H1 (cell line): ENCODE measurements around the gene MBNL1. TPM values are rescaled to one million over a fixed set of nuclear protein-coding genes. Genes with fewer than 3 reads are reported as not detected.

ENCODE experiments used
- CTCF ChIA-PET: fragments of 300-600 bp; sonication (Branson Sonifier 250); formaldehyde crosslinking; loops from one replicate; lab custom pipeline; 2021; ENCODE audit not compliant: partially characterized antibody; lab: Charles Lee
- POLR2A ChIA-PET: fragments of 300-600 bp; sonication (Branson Sonifier 250); formaldehyde crosslinking; loops from one replicate; lab custom pipeline; 2021; ENCODE audit warnings: inconsistent platforms; ENCODE audit not compliant: partially characterized antibody; lab: Charles Lee
- DNase-seq, 2 experiments: peaks; one replicate each; pipeline versions ENCODE4 v3.0.0 to v3.0.0-alpha.2; 2010 to 2022; ENCODE audit warnings: low spot score in 2 of 2, low read depth in 1 of 2, mixed read lengths in 1 of 2
- FAIRE-seq: peaks from 2 replicates; lab custom pipeline; 2011; peaks lifted over from hg19 to GRCh38; lab: Jason Lieb, UNC
- H2AFZ ChIP-seq: 2 replicates; pipeline ENCODE4 v1.8.1; 2012; ENCODE audit warnings: low read length, inconsistent platforms
- H2AK5ac ChIP-seq: 2 replicates; pipeline ENCODE4 v1.6.1; 2013; ENCODE audit warnings: low read depth, low read length
- H2BK120ac ChIP-seq: replicated peaks from 2 replicates; pipeline ENCODE3; 2013; ENCODE audit warnings: low read depth, low read length, inconsistent platforms
- H2BK12ac ChIP-seq: 2 replicates; pipeline ENCODE4 v1.6.1; 2013; ENCODE audit warnings: low read depth, low read length
- H2BK15ac ChIP-seq: 2 replicates; pipeline ENCODE4 v1.6.1; 2013; ENCODE audit warnings: low read length
- H2BK20ac ChIP-seq: 2 replicates; pipeline ENCODE4 v1.6.1; 2013; ENCODE audit warnings: low read length
- H2BK5ac ChIP-seq: 2 replicates; pipeline ENCODE4 v1.6.1; 2013; ENCODE audit warnings: low read depth, low read length
- H3K14ac ChIP-seq: 2 replicates; pipeline ENCODE4 v1.6.1; 2013; ENCODE audit warnings: inconsistent platforms; ENCODE audit not compliant: insufficient read length
- H3K18ac ChIP-seq: 2 replicates; pipeline ENCODE4 v1.6.1; 2013; ENCODE audit warnings: low read length; ENCODE audit errors: extremely low read depth
- H3K23ac ChIP-seq: 2 replicates; pipeline ENCODE4 v1.6.1; 2013; ENCODE audit warnings: inconsistent platforms; ENCODE audit not compliant: insufficient read length
- H3K23me2 ChIP-seq: 2 replicates; pipeline ENCODE4 v1.6.1; 2013; ENCODE audit warnings: low read depth, low read length
- H3K27ac ChIP-seq: 2 replicates; pipeline ENCODE4 v1.6.1; 2011; ENCODE audit warnings: low read depth, low read length, inconsistent platforms
- H3K27me3 ChIP-seq, 4 experiments: replicated peaks in 1 of 4; 1 replicate in 1 of 4; 2 replicates in 3 of 4; pipeline versions ENCODE4 v1.6.1 to v1.8.1; 2011 to 2013; ENCODE audit warnings: low read length in 3 of 4, mild to moderate bottlenecking in 3 of 4, inconsistent platforms in 2 of 4, mixed read lengths in 2 of 4, moderate library complexity in 1 of 4; ENCODE audit not compliant: control insufficient read depth in 3 of 4, insufficient read depth in 3 of 4; ENCODE audit errors: extremely low read depth in 1 of 4
- H3K36me3 ChIP-seq, 4 experiments: 2 replicates each; pipeline versions ENCODE4 v1.6.1 to v1.8.1; 2011 to 2013; ENCODE audit warnings: mild to moderate bottlenecking in 4 of 4, low read length in 3 of 4, moderate library complexity in 2 of 4, control low read depth in 1 of 4, inconsistent platforms in 1 of 4; ENCODE audit not compliant: insufficient read depth in 4 of 4, control insufficient read depth in 2 of 4
- H3K4ac ChIP-seq: replicated peaks from 2 replicates; pipeline ENCODE3; 2013; ENCODE audit warnings: low read length, low read depth, mixed read lengths, inconsistent platforms; ENCODE audit not compliant: insufficient read length
- H3K4me1 ChIP-seq, 4 experiments: replicated peaks in 1 of 4; 1 replicate in 1 of 4; 2 replicates in 3 of 4; pipeline versions ENCODE4 v1.6.1 to v1.8.1; 2011 to 2013; ENCODE audit warnings: low read length in 3 of 4, inconsistent platforms in 2 of 4, mixed read lengths in 1 of 4; ENCODE audit not compliant: insufficient read depth in 4 of 4, control insufficient read depth in 3 of 4
- H3K4me2 ChIP-seq, 2 experiments: 2 replicates each; pipeline versions ENCODE4 v1.6.1 to v1.8.1; 2011 to 2013; ENCODE audit warnings: low read depth in 2 of 2, low read length in 2 of 2, control low read depth in 1 of 2, inconsistent platforms in 1 of 2, mild to moderate bottlenecking in 1 of 2; ENCODE audit not compliant: insufficient read depth in 1 of 2
- H3K4me3 ChIP-seq, 4 experiments: fragments of 200-600, 300-600 bp in 1 of 4; sonication (generic), shearing (Covaris generic), sonication (Bioruptor Twin) in 1 of 4; 2 replicates each; pipeline versions ENCODE4 v1.5.1 to v1.8.1; 2011 to 2016; ENCODE audit warnings: low read length in 4 of 4, low read depth in 3 of 4, control low read depth in 2 of 4, inconsistent platforms in 2 of 4, mild to moderate bottlenecking in 2 of 4, mixed read lengths in 1 of 4, moderate library complexity in 1 of 4; ENCODE audit not compliant: insufficient read depth in 2 of 4; ENCODE audit errors: extremely low read depth in 1 of 4
- H3K56ac ChIP-seq: replicated peaks from 2 replicates; pipeline ENCODE3; 2013; ENCODE audit warnings: low read depth, mild to moderate bottlenecking, mixed read lengths, low read length, inconsistent platforms; ENCODE audit not compliant: insufficient read length
- H3K79me1 ChIP-seq: 2 replicates; pipeline ENCODE4 v1.6.1; 2013; ENCODE audit warnings: low read depth, low read length, control low read depth
- H3K79me2 ChIP-seq, 2 experiments: 2 replicates each; pipeline versions ENCODE4 v1.6.1 to v1.8.1; 2012 to 2013; ENCODE audit warnings: low read length in 2 of 2, mild to moderate bottlenecking in 2 of 2, inconsistent platforms in 1 of 2; ENCODE audit not compliant: insufficient read depth in 2 of 2, control insufficient read depth in 1 of 2
- H3K9ac ChIP-seq, 4 experiments: replicated peaks in 1 of 4; 1 replicate in 1 of 4; 2 replicates in 3 of 4; pipeline versions ENCODE4 v1.6.1 to v1.8.1; 2011 to 2013; ENCODE audit warnings: low read depth in 3 of 4, low read length in 3 of 4, control low read depth in 2 of 4, mild to moderate bottlenecking in 2 of 4, moderate library complexity in 2 of 4, inconsistent platforms in 1 of 4; ENCODE audit errors: extremely low read depth in 1 of 4
- H3K9me3 ChIP-seq, 2 experiments: 2 replicates each; pipeline versions ENCODE4 v1.6.1 to v1.8.1; 2012 to 2013; ENCODE audit warnings: mild to moderate bottlenecking in 2 of 2, moderate library complexity in 2 of 2, control low read depth in 1 of 2, inconsistent platforms in 1 of 2, low read depth in 1 of 2, low read length in 1 of 2, mixed read lengths in 1 of 2; ENCODE audit not compliant: insufficient read depth in 2 of 2
- H4K20me1 ChIP-seq, 2 experiments: replicated peaks in 1 of 2; 2 replicates each; pipeline versions ENCODE3 to v1.8.1; 2011 to 2013; ENCODE audit warnings: inconsistent platforms in 2 of 2, low read length in 2 of 2, mild to moderate bottlenecking in 1 of 2; ENCODE audit not compliant: insufficient read depth in 2 of 2, control insufficient read depth in 1 of 2
- H4K5ac ChIP-seq: 2 replicates; pipeline ENCODE4 v1.6.1; 2013; ENCODE audit warnings: low read length, low read depth, mixed read lengths, inconsistent platforms; ENCODE audit not compliant: insufficient read length
- H4K8ac ChIP-seq: 2 replicates; pipeline ENCODE4 v1.8.0; 2013; ENCODE audit warnings: mild to moderate bottlenecking, moderate library complexity, low read length, inconsistent platforms; ENCODE audit not compliant: insufficient read depth; ENCODE audit errors: extremely low read depth
- H4K91ac ChIP-seq: replicated peaks from 2 replicates; pipeline ENCODE3; 2013; ENCODE audit warnings: low read length, mixed read lengths, inconsistent platforms; ENCODE audit not compliant: insufficient read length
- CBX5 ChIP-seq: fragments of 300-800, 300-1000 bp; sonication (generic); IDR thresholded peaks from 2 replicates; pipeline ENCODE4 v1.7.1; 2016; ENCODE audit warnings: antibody characterized with exemption, low read length, low read depth
- CTCF ChIP-seq, 3 experiments: IDR thresholded peaks; 1 replicate in 2 of 3; 2 replicates in 1 of 3; pipeline versions ENCODE4 v1.5.1 to v1.6.1; 2011; ENCODE audit warnings: low read length in 3 of 3, mild to moderate bottlenecking in 3 of 3, inconsistent platforms in 2 of 3, low read depth in 1 of 3, moderate library complexity in 1 of 3; ENCODE audit not compliant: insufficient read depth in 1 of 3; ENCODE audit errors: control extremely low read depth in 1 of 3
- EZH2 ChIP-seq: fragments of 200-600 bp; sonication (generic); IDR thresholded peaks from 2 replicates; pipeline ENCODE4 v1.7.1; 2012; ENCODE audit warnings: low read depth, mild to moderate bottlenecking, moderate library complexity, low read length, inconsistent platforms; ENCODE audit not compliant: severe bottlenecking
- KDM5A ChIP-seq: fragments of 200-600 bp; IDR thresholded peaks from 2 replicates; pipeline ENCODE4 v1.7.1; 2012; ENCODE audit warnings: mild to moderate bottlenecking, low read length, inconsistent platforms, mixed read lengths
- RNF2 ChIP-seq: fragments of 200-900, 300-1000 bp; sonication (generic); IDR thresholded peaks from 2 replicates; pipeline ENCODE4 v1.7.1; 2016; ENCODE audit warnings: borderline replicate concordance, low read depth, mild to moderate bottlenecking, antibody characterized with exemption, low read length; ENCODE audit not compliant: poor library complexity, severe bottlenecking; ENCODE audit errors: missing control alignments
- ZNF274 ChIP-seq: IDR thresholded peaks from 2 replicates; pipeline ENCODE4 v1.7.0; 2012; ENCODE audit warnings: low read length, borderline replicate concordance; ENCODE audit errors: extremely low read depth
- WGBS, 2 experiments: shearing (Covaris generic) in 1 of 2; methylation state at CpG; one replicate each; pipeline versions ENCODE4 v1.1.6 to v1.1.7; 2013 to 2015; ENCODE audit warnings: low lambda C conversion rate in 2 of 2, mixed read lengths in 2 of 2, inconsistent platforms in 1 of 2, low coverage in 1 of 2, missing lambda C conversion rate in 1 of 2; ENCODE audit not compliant: insufficient replicate concordance in 2 of 2, insufficient coverage in 1 of 2, insufficient read length in 1 of 2; ENCODE audit errors: extremely low coverage in 1 of 2, missing lambda C conversion rate in 1 of 2; 5-methylcytosine and 5-hydroxymethylcytosine counted together
- polyA plus RNA-seq, 7 experiments: library from polyadenylated mRNA; depleted of rRNA in 3 of 7; stranded (reverse) in 5 of 7; unstranded in 2 of 7; fragments of >200 nt in 5 of 7; fragments of 200-250 nt in 2 of 7; gene quantifications; 1 replicate in 5 of 7; 2 replicates in 1 of 7; 4 replicates in 1 of 7; pipeline versions ENCODE4 v1.2.1 to v1.2.3, GENCODE V29; 2011 to 2013; ENCODE audit warnings: missing spikeins in 2 of 7, mixed read lengths in 2 of 7
- total RNA-seq: library from RNA; stranded (reverse); fragmentation: NEBNext Ultra II Directional; extraction: Animal tissue kit (Norgen Biotek cat#: 25700); gene quantifications from 2 replicates; pipeline ENCODE4 v1.2.1, GENCODE V29; 2021

MBNL1 gene
- total and polyA plus RNA-seq, 2 of the 8 experiments (the other 6 are each of a cell fraction or from before 2014, with no cell fraction given) = 5.0 to 16.4 TPM

DNA sequence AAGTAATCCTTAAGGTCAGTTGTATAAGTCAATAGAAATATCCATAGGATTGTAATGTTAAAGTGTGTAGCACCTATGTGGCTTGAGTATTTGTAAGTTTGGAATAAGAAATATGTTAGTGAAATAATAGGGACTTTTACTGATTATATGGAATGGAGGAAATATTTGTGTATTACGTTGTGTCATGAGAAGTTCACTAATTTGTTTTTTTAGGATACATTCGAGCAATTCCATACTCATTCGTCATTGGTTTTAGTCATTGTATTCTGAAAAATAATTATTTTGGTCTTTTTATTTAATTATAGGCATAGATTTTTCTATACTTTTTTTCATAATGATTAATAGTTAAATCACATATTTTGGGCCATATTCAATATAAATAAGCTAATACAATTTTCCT is 21.0 kb downstream of the MBNL1 start:
- no peak overlapping the region for H3K9ac ChIP-seq
- no peak overlapping the region for H3K4ac ChIP-seq
- H3K56ac ChIP-seq = no peak overlapping the region
- no peak for DNase-seq
- H3K4me3 ChIP-seq = no peak overlapping the region
- no peak overlapping the region for H2AFZ ChIP-seq
- H3K23me2 ChIP-seq = no peaks in the 10 kb centered on the region
- no peak overlapping the region for H3K27ac ChIP-seq
- no peak overlapping the region for H2BK15ac ChIP-seq
- no peak overlapping the region for H2BK5ac ChIP-seq
- no peaks in the 10 kb centered on the region for H3K36me3 ChIP-seq
- no peak overlapping the region for H4K5ac ChIP-seq
- WGBS, 2 experiments = 97 to 100% methylated on average over 1 to 3 of the region's 3 CpGs
- H3K9me3 ChIP-seq = no peaks in the 10 kb centered on the region
- no peaks in the 10 kb centered on the region for H3K4me1 ChIP-seq
- H2BK12ac ChIP-seq = no peak overlapping the region
- no peak overlapping the region for H3K14ac ChIP-seq
- no peaks in the 10 kb centered on the region for H3K79me1 ChIP-seq
- no peak overlapping the region for H4K91ac ChIP-seq
- no peak overlapping the region for H2BK20ac ChIP-seq
- peaks cover 0 to 79% of the 10 kb centered on the region in 2 experiments; a peak in 2 of 4 replicates for H3K79me2 ChIP-seq
- H3K27me3 ChIP-seq = no peaks in the 10 kb centered on the region
- no peak overlapping the region for H3K23ac ChIP-seq
- POLR2A ChIA-PET = no interaction called here
- no peaks in the 10 kb centered on the region for H4K20me1 ChIP-seq
- CTCF ChIA-PET = no interaction called here
- H3K4me2 ChIP-seq = no peak overlapping the region
- FAIRE-seq = no peak
- no peak overlapping the region for H2AK5ac ChIP-seq
- H4K8ac ChIP-seq = no peak overlapping the region
- H2BK120ac ChIP-seq = no peak overlapping the region
- no peak overlapping the region for H3K18ac ChIP-seq
- TF ChIP-seq CTCF (IDR thresholded peaks at IDR 0.05; ENCODE audit: control extremely low read depth in 1 of 3, insufficient read depth in 1 of 3, low read depth in 1 of 3, low read length in 3 of 3) = no peak
- TF ChIP-seq CBX5 = no peak
- TF ChIP-seq ZNF274 = no peak
- no peak for TF ChIP-seq RNF2
- TF ChIP-seq KDM5A = no peak
- TF ChIP-seq EZH2 = no peak
